Mucosa of descending colon (tissue), 3 donors: Measurements from ENCODE around the gene ANO3. TPM values are rescaled to one million over a fixed set of nuclear protein-coding genes. Genes with fewer than 3 reads are reported as not detected.

ENCODE experiments used
- ATAC-seq: fragments of 200-7000 bp; cut with Tn5 transposase; one replicate; pipeline ENCODE4 v1.9.1; 2020; ENCODE audit warnings: mild to moderate bottlenecking, moderate library complexity
- DNase-seq, 3 donors: peaks; one replicate each; pipeline ENCODE4 v3.0.0-alpha.2; 2020
- H3K36me3 ChIP-seq: fragments of 200-600 bp; one replicate; pipeline ENCODE4 v1.8.0; 2021; ENCODE audit warnings: low read depth, mild to moderate bottlenecking
- H3K4me1 ChIP-seq: fragments of 200-600 bp; one replicate; pipeline ENCODE4 v1.8.0; 2021; ENCODE audit warnings: low read depth, mild to moderate bottlenecking
- H3K4me3 ChIP-seq: fragments of 200-600 bp; one replicate; pipeline ENCODE4 v1.8.0; 2021; ENCODE audit warnings: mild to moderate bottlenecking
- H3K9me3 ChIP-seq: fragments of 200-600 bp; one replicate; pipeline ENCODE4 v1.8.0; 2021; ENCODE audit warnings: mild to moderate bottlenecking
- CTCF ChIP-seq: fragments of 200-600 bp; IDR thresholded peaks from one replicate; pipeline ENCODE4 v1.8.0; 2022; ENCODE audit warnings: antibody characterized with exemption, mild to moderate bottlenecking
- intact Hi-C, 2 donors: fragments of 100-400 bp; cut with DNase I in 1 of 2; cut with micrococcal nuclease in 1 of 2; formaldehyde crosslinking; loops; one replicate each; pipeline versions ENCODE4 v1.11.0 to v1.11.1; 2022; cut with DNase I, micrococcal nuclease
- total RNA-seq, 3 donors: library from RNA; stranded (reverse); fragmentation: NEBNext Ultra II Directional in 2 of 3; extraction: Animal tissue kit (Norgen Biotek cat#: 25700) in 2 of 3; gene quantifications; one replicate each; pipeline versions ENCODE4 v1.2.1 to v1.2.4, GENCODE V29; 2021 to 2023
- donor health status: DM: no; HTN: no; CAD: no; lungs with moderate emphysema.
- donor health status: DM: no; HTN: no; CAD: no.
- donor health status: DM: no; HTN: yes; CAD: no.

The ANO3 gene
- total RNA-seq, 3 donors from 2014 or later: 0.31 to 1.3 (median 0.35) TPM

GRCh38 chr11:26618441-26618840 is 286.5 kb downstream of the ANO3 start:
- H3K4me3 ChIP-seq: no peak overlapping the region
- H3K36me3 ChIP-seq: no peaks in the 10 kb centered on the region
- DNase-seq (no peak), ATAC-seq (no peak)
- H3K9me3 ChIP-seq: no peaks in the 10 kb centered on the region
- H3K4me1 ChIP-seq: no peaks in the 10 kb centered on the region
- intact Hi-C loops: no loop called here
- TF ChIP-seq CTCF: no peak

GRCh38 chr11:26620282-26621045 is 288.5 kb downstream of the ANO3 start:
- no peaks in the 10 kb centered on the region for H3K9me3 ChIP-seq

GRCh38 chr11:26621132-26621531 is 289.2 kb downstream of the ANO3 start:
- Histone ChIP-seq H3K4me1 (no peaks in the 10 kb centered on the region), H3K4me3 (no peak overlapping the region), H3K9me3 (no peaks in the 10 kb centered on the region), H3K36me3 (no peaks in the 10 kb centered on the region)
- TF ChIP-seq CTCF: no peak
- no peak for DNase-seq
- no peak for ATAC-seq
- intact Hi-C loops: no loop called here

More at GRCh38 chr11:26620282-26621045, 288.5 kb downstream of the ANO3 start:
- Histone ChIP-seq H3K36me3 (no peaks in the 10 kb centered on the region), H3K4me1 (no peaks in the 10 kb centered on the region), H3K4me3 (no peak overlapping the region)
- ATAC-seq: no peak
- no peak for DNase-seq
- no peak for TF ChIP-seq CTCF
- intact Hi-C loops: no loop called here

GRCh38 chr11:26622181-26622580 is 290.3 kb downstream of the ANO3 start:
- DNase-seq: no peak
- TF ChIP-seq CTCF: no peak
- no peak overlapping the region for H3K4me3 ChIP-seq
- H3K9me3 ChIP-seq: no peaks in the 10 kb centered on the region
- intact Hi-C loops: no loop called here
- no peak for ATAC-seq
- H3K4me1 ChIP-seq: no peaks in the 10 kb centered on the region
- no peaks in the 10 kb centered on the region for H3K36me3 ChIP-seq

GRCh38 chr11:26623076-26623659 is 291.2 kb downstream of the ANO3 start:
- H3K9me3 ChIP-seq: no peaks in the 10 kb centered on the region
- no peak for DNase-seq
- H3K36me3 ChIP-seq: no peaks in the 10 kb centered on the region
- no peak overlapping the region for H3K4me3 ChIP-seq
- no peak for TF ChIP-seq CTCF
- intact Hi-C loops: no loop called here
- no peak for ATAC-seq
- H3K4me1 ChIP-seq: no peaks in the 10 kb centered on the region
